GM21723 (cell line): ENCODE measurements around the gene USP10.

Source experiments
- ATAC-seq: cut with Tn5 transposase; IDR thresholded peaks from one replicate; pipeline ENCODE4 v1.9.1; 2021; ENCODE audit warnings: mild to moderate bottlenecking, moderate library complexity; ENCODE audit not compliant: unreplicated experiment

The USP10 gene

GRCh38 chr16:84749072-84749471 lies 49.3 kb downstream of the USP10 start:
- ATAC-seq, result no peak

GRCh38 chr16:84749815-84750214 lies 50.0 kb downstream of the USP10 start:
- ATAC-seq, result no peak

DNA sequence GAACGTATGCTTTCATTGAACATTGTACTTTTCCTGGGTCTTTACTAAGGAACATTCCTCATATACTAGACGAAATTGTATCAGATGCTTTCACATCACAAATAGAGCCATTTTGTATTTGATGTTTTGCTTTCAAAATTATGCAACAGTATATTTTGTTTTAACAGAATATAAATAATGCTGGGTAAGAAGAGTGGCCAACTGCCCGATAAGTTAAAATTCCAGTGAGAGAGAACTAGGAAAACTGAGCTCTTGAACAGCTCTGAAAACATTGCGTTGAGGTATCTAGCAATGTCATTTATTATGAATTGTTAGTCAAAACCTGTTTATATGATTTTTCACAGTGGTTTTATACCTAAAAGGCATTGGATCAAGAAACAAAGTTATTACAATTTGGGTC lies 50.8 kb downstream of the USP10 start:
- ATAC-seq, result no peak

DNA sequence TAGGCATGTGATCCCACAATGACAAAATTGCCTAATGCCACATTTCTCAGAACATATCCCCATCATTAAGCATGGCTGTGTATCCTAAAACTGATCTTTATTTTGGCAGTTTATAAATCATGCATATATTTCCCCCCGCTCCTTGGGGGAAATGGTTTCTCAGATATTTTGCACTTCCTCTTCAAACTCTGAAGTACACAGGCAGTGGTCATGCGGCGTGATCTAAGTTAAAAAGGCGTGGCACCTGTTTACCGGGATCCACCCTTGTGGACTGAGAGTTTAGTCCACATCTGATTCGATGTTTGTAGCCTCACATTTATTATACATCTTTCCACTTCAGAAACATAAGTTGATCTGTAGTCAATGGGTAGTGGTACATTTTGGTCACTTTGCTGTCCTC lies 51.4 kb downstream of the USP10 start:
- ATAC-seq, result no peak

DNA sequence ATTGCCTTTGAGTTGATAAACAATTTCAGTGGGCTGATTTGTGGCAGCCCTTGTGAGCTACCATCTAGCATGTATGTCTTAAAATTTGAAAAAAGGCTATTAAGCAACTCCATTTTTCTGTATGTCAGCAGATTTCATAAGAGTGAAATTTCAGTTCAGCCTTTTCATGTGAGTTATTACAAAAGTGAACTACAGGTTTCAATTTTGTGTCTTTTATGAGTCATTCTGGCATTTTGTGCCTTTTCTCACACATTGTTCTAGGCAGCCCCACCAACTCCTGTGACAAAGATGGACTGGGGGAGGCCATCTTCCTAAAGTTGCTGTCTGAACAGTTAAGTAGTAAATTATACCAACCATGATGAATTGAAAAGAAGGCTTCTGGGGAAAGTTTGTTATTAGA lies 52.1 kb downstream of the USP10 start:
- ATAC-seq, result peak; percentile 48

- no peak for ATAC-seq
These were observed 52.8 kb downstream of the USP10 start for GRCh38 chr16:84752600-84752999.

- ATAC-seq, result no peak
These were observed 53.9 kb downstream of the USP10 start for GRCh38 chr16:84753412-84754326.

GRCh38 chr16:84754353-84754856 lies 54.6 kb downstream of the USP10 start:
- peak; percentile 67 for ATAC-seq

- ATAC-seq, result no peak
These were observed 55.3 kb downstream of the USP10 start for GRCh38 chr16:84754956-84755672.

DNA sequence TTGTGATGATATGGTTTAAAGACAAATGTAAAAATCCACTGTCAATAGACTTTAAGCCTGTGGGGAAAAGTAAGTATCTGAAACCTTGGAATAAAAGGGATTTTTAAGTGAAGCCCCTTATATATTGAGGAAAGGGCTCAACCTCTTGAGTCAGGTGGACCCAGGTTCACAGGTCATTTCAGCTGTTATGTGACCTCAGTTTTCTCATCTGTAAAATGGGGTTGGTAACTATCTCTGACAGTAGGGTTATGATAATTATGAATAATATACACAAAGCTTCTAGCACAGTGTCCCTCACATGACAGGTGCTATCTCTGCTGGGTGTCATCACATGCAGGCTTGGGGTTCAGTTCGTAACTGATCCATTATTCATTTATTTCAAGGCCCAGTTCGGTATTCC lies 57.0 kb downstream of the USP10 start:
- no peak for ATAC-seq

- ATAC-seq, result no peak
These were observed 58.8 kb downstream of the USP10 start for GRCh38 chr16:84758627-84759026.

GRCh38 chr16:84759061-84759460 lies 59.3 kb downstream of the USP10 start:
- ATAC-seq, result no peak

GRCh38 chr16:84759906-84760305 lies 60.1 kb downstream of the USP10 start:
- ATAC-seq, result no peak

DNA sequence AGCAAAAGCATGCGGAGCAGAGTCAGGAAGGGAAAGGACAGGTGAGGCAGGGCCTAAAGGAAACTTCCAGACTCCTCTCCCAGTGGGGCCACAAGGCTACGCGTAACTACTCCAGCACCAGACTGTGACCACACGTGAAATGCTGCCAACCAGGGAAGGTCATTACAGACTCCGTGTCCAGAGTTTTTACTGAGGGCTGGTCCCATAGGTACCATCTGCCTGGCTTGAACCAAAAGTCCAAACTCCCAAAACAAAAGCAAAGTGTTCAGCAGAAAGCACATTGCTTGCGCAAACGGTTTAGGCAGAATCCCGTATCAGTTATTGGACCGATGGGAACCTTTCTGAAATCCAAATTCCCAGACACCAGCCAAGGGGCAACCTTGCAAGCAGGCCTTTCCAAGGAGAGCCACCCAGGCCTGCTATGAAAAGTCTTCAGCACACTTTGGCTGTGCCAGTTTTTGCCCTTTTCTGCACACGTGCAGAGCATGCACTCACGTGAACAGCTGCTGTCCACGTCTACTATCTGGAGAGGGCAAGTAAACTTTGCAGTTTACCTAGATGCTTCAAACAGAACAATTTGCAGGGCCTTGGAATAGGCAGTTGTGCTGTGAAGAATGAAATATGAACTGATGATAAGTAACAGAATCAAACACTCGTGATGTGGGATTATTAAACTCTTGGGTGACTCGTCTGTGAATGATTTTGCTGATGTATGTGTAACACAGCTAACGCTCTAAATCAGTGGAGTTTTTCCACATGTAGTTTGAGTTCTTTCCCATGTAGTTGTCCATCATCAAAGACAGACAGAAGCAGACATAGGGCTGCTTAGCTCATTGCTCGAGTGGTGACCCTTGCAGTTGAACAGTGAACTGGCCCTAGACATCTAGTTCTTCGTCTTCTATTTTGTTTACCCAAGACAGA lies 61.9 kb downstream of the USP10 start:
- no peak for ATAC-seq

- ATAC-seq, result no peak
These were observed 63.4 kb downstream of the USP10 start for GRCh38 chr16:84763164-84763563.

DNA sequence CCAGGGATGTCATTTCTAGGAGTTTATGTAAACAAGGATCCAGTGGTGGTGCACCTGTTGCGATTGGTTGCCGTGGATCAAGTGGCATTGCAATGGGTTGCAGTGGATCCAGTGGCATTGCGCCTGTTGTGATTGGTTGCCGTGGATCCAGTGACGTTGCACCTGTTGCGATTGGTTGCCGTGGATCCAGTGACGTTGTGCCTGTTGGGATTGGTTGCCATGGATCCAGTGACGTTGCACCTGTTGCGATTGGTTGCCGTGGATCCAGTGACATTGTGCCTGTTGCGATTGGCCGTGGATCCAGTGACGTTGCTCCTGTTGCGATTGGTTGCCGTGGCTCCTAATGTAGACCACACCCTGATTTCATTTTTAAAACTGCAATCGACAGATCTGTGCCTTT lies 63.8 kb downstream of the USP10 start:
- no peak for ATAC-seq

GRCh38 chr16:84764970-84765369 lies 65.2 kb downstream of the USP10 start:
- ATAC-seq, result no peak

DNA sequence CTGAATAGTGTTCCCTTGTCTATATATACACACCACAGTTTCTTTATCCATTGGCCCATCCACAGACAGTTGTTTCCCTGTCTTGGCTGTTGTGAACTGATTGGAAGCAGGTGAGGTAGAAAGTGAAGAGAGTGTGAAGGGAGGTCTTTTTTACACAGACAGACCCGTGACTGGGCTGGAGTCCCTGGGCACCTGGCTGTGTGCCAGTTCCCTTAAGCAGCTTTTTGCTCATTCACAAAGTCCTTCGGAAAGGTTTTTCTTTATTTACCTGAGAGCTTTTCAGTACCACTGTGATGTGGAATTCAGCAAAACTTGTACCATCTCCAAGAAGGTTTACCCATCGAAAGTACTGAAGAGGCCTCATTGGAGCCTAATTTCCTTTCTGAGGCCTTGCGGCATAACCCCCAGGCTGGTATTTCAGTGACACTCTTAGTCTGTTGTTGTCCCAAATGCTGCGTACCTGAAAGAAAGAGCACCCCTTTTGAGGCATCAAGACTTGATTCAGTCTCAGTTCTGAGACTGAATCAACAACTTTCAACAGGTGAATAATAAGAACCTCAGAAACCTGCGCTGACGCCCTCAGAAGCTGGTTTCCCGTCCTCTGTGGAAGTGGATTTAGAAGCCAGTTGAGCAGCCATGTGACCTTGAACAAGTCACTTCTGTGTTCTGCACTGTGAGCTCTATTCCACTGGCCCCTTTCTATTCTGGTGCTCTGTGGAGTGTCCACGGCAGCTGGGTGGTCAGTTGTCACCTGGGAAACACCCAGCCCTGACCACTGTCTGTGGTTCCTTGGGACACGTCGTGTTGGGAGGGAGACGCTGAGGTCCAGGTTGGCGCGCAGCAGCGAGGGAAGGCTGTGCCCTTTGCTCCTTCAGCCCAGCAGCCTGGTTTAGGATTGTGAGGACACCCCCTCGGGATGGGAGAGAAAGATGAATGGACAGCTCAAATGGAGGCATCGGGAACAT lies 66.1 kb downstream of the USP10 start:
- no peak for ATAC-seq

DNA sequence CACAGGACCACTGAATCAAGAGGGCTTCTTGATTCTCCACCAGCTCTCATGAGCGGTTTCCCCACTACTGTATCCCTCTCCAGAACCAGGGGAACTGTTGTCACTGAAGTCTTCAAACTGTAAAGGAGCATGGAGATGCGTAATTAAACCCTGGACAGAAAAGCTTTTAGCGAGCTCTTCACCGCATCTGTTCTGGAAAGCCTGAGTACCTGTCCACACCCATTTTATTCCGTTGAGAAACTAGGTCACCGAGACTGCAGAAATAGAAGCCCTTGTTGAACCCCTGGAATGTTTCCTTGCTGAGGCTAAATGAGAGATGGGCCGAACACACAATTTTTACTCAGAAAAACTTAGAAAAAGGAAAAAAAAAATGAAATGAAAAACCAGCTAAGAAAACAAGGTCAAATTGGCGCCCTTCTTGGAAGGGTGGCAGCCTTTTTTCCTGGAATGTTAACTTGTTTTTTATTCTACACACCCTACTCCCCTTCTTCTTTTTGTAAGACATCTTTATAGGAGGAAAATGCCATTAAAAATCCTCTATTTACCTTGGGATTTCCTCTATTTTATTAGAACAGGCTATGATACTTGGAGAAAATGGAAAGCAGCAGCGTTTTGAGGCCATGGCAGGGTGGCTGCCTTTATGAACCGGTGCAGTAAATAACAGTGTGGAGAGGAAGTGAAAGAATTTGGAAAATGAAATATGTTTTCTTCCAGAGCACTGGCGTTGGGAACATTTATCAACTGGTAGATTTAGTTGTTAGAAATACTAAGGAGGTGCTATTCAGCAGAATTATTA lies 67.4 kb downstream of the USP10 start:
- ATAC-seq, result no peak
